ENCODE results near the gene SLBP.

Gene SLBP

DNA sequence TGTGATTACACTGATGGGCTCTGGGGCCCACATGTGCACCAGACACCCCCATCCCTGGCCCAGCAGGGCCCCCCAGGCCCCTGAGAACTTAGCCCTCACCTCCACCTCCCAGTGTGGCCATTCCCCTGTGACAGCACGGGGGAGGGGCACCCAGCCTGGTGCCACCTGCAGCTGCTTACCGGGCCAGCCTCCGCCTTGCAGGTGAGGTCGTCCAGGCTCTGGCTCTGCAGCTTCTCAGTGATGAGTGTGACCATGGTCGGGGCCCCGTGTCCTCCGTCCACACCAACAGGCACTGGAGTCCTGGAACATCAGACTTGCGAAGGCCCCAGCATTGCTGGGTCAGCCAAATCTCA, 43.7 kb downstream of the SLBP start:
- CTCF ChIA-PET, result no interaction called here
- POLR2A ChIA-PET (ENCODE audit: low non-redundant PET), result no interaction called here
- H3K27ac ChIP-seq, result no peak overlapping the region
- TF ChIP-seq, protein P1, sequence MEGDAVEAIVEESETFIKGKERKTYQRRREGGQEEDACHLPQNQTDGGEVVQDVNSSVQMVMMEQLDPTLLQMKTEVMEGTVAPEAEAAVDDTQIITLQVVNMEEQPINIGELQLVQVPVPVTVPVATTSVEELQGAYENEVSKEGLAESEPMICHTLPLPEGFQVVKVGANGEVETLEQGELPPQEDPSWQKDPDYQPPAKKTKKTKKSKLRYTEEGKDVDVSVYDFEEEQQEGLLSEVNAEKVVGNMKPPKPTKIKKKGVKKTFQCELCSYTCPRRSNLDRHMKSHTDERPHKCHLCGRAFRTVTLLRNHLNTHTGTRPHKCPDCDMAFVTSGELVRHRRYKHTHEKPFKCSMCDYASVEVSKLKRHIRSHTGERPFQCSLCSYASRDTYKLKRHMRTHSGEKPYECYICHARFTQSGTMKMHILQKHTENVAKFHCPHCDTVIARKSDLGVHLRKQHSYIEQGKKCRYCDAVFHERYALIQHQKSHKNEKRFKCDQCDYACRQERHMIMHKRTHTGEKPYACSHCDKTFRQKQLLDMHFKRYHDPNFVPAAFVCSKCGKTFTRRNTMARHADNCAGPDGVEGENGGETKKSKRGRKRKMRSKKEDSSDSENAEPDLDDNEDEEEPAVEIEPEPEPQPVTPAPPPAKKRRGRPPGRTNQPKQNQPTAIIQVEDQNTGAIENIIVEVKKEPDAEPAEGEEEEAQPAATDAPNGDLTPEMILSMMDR (conservative IDR thresholded peaks at IDR 0.05; ENCODE audit: low read depth), result no peak
- DNase-seq (ENCODE audit: low spot score), result no peak

DNA sequence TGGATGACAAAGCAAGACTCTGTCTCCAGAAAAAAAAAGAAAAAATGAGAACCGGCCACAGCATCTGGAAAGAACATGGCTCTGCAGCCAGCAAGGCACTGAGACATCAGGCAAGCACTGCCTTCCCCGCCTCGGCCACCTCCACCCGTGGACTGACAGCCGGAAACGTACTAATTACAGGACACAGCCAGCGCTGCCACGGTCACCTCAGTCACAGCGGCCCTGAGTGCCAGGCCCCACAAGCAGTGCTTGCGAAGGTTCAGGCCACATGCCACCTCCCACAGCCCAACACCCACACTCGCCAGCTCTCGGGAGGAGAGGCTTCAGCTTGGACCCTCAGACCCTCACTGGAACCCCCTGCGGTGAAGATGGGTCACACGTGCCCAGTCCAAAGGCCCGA, 44.8 kb downstream of the SLBP start:
- ChIA-PET POLR2A (ENCODE audit: low non-redundant PET) (no interaction called here), CTCF (interaction anchor here (0.7 kb wide), 1 partner anchor 564 kb away, joined by 4 read pairs; no protein-coding TSS in a partner anchor)
- no peak for DNase-seq (ENCODE audit: low spot score)
- H3K27ac ChIP-seq, result no peak overlapping the region
- TF ChIP-seq, protein P1 (conservative IDR thresholded peaks at IDR 0.05; ENCODE audit: low read depth), result no peak

GRCh38 chr4:1666391-1666790, 45.7 kb downstream of the SLBP start:
- CTCF ChIA-PET, result interaction anchor here (0.7 kb wide), 1 partner anchor 563 kb away, joined by 4 read pairs; no protein-coding TSS in a partner anchor
- DNase-seq (ENCODE audit: low spot score), result no peak
- no peak overlapping the region for H3K27ac ChIP-seq
- TF ChIP-seq, protein P1 (conservative IDR thresholded peaks at IDR 0.05; ENCODE audit: low read depth), result no peak
- POLR2A ChIA-PET (ENCODE audit: low non-redundant PET), result no interaction called here

- ChIA-PET CTCF (no interaction called here), POLR2A (ENCODE audit: low non-redundant PET) (no interaction called here)
- H3K27ac ChIP-seq, result no peak overlapping the region
- no peak for DNase-seq (ENCODE audit: low spot score)
- TF ChIP-seq, protein P1 (conservative IDR thresholded peaks at IDR 0.05; ENCODE audit: low read depth), result no peak
Measured at GRCh38 chr4:1664141-1664540, 48.0 kb downstream of the SLBP start.

DNA sequence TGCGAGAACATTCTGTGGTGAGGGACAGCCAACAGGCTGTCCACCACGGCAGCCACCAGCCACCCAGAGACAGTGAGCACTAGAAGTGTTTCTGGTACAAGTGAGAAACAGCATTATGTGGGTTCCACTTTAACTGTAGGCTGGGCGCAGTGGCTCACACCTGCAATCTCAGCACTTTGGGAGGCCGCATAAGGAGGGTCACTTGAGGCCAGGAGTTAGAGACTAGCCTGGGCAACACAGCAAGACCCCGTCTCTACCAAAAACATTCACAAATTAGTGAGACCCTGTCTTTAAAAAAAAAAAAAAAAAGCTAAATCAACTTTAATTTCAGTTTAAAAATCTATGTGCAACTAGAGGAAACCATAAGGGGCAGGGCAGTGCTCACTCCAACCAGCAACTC, 48.6 kb downstream of the SLBP start:
- TF ChIP-seq, protein P1 (conservative IDR thresholded peaks at IDR 0.05; ENCODE audit: low read depth), result no peak
- no peak overlapping the region for H3K27ac ChIP-seq
- POLR2A ChIA-PET (ENCODE audit: low non-redundant PET), result no interaction called here
- CTCF ChIA-PET, result no interaction called here
- DNase-seq (ENCODE audit: low spot score), result no peak

- TF ChIP-seq, protein P1 (conservative IDR thresholded peaks at IDR 0.05; ENCODE audit: low read depth), result no peak
- H3K27ac ChIP-seq, result no peak overlapping the region
- CTCF ChIA-PET, result no interaction called here
- POLR2A ChIA-PET (ENCODE audit: low non-redundant PET), result no interaction called here
- no peak for DNase-seq (ENCODE audit: low spot score)
Measured at GRCh38 chr4:1661695-1662094, 50.4 kb downstream of the SLBP start.

Data from RWPE1 (cell line).